Fibroblast of lung (primary cell): ENCODE measurements around the gene ACTR3.

ENCODE experiments used
- CTCF ChIP-seq, 2 donors: IDR thresholded peaks in 1 of 2; conservative IDR thresholded peaks in 1 of 2; 1 replicate in 1 of 2; 2 replicates in 1 of 2; pipeline ENCODE4 v1.5.1; 2011 to 2012; ENCODE audit warnings: low read length in 2 of 2, control low read depth in 1 of 2, inconsistent platforms in 1 of 2, low read depth in 1 of 2, mild to moderate bottlenecking in 1 of 2
- EZH2 ChIP-seq: IDR thresholded peaks from 2 replicates; pipeline ENCODE4 v1.5.1; 2012; ENCODE audit warnings: low read length, control low read depth, mild to moderate bottlenecking; ENCODE audit errors: missing control alignments

- TF ChIP-seq CTCF (conservative IDR thresholded peaks at IDR 0.05 in 1 of 2, IDR thresholded peaks at IDR 0.05 in 1 of 2; ENCODE audit: low read depth in 1 of 2, low read length in 2 of 2) = no peak
- TF ChIP-seq EZH2 = no peak
These were observed 71.1 kb downstream of the ACTR3 start for GRCh38 chr2:113961000-113961399.
